ENCODE measurements around the gene TRPM1.

Gene TRPM1

DNA sequence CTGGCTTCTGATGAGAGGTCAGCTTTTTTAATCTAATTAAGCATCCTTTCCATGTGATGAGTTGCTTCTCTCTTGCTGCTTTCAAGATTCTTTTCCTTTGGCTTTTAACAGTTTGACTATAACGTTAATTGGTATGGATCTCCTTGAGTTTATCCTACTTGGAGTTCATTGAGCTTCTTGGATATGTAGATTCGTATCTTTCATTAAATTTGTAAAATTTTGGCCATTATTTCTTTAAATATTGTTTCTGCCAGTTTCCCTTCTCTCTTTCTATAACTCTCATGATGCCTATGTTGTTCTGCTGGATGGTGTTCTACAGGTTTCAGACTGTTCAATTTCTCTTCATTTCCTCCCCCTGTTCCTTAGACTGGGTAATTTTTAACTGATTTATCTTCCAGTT lies 89.1 kb downstream of the TRPM1 start:
- TF ChIP-seq, protein P1, sequence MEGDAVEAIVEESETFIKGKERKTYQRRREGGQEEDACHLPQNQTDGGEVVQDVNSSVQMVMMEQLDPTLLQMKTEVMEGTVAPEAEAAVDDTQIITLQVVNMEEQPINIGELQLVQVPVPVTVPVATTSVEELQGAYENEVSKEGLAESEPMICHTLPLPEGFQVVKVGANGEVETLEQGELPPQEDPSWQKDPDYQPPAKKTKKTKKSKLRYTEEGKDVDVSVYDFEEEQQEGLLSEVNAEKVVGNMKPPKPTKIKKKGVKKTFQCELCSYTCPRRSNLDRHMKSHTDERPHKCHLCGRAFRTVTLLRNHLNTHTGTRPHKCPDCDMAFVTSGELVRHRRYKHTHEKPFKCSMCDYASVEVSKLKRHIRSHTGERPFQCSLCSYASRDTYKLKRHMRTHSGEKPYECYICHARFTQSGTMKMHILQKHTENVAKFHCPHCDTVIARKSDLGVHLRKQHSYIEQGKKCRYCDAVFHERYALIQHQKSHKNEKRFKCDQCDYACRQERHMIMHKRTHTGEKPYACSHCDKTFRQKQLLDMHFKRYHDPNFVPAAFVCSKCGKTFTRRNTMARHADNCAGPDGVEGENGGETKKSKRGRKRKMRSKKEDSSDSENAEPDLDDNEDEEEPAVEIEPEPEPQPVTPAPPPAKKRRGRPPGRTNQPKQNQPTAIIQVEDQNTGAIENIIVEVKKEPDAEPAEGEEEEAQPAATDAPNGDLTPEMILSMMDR (IDR thresholded peaks at IDR 0.05; ENCODE audit: low read depth, low read length, missing control alignments), result no peak
- no peak overlapping the region for H3K4me3 ChIP-seq (ENCODE audit: low read depth, low read length)
- in situ Hi-C loops (cut with HindIII; ENCODE audit: low sequenced_read_pairs), result no loop called here
- DNase-seq (ENCODE audit: low read depth), result no peak

DNA sequence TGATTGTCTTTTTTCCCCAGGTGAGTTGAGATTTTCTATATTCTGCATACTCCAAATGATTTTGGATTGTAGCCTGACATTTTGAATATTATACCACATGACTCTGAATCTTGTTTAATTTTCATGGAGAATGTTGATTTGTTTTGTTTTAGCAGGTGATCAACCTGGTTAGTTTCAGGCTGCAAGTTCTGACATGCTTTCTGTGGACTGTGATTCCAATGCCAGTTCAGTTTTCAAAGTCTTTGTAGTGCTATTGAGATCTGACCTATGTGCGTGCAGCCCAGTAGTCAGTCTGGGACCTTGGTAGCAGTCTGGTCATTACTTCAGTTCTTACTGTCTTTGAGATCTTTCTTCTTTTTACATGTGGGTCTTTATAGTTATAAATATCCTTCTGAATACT lies 91.5 kb downstream of the TRPM1 start:
- no peak for DNase-seq (ENCODE audit: low read depth)
- no peak overlapping the region for H3K4me3 ChIP-seq (ENCODE audit: low read depth, low read length)
- in situ Hi-C loops (cut with HindIII; ENCODE audit: low sequenced_read_pairs), result no loop called here
- TF ChIP-seq, protein P1 (IDR thresholded peaks at IDR 0.05; ENCODE audit: low read depth, low read length, missing control alignments), result no peak

DNA sequence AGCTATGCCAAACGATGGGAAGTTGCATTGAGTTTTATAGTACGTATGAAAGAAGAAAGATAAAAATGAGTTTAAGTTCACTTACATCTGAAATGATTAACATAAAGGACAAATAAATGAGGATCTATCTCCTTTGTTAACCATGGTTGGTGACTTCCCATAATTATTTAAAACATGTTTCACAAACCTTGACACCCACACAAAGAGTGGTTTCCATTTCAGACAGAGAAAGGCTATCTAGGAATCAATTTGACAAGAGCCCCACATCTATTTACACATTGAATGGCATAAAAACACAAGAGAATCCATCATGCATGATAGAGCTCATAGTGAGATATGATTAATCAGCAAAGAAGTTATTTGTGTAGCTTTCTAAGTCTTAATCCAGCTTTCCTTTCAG lies 95.9 kb downstream of the TRPM1 start:
- DNase-seq (ENCODE audit: low read depth), result no peak
- in situ Hi-C loops (cut with HindIII; ENCODE audit: low sequenced_read_pairs), result no loop called here
- TF ChIP-seq, protein P1 (IDR thresholded peaks at IDR 0.05; ENCODE audit: low read depth, low read length, missing control alignments), result no peak
- no peak overlapping the region for H3K4me3 ChIP-seq (ENCODE audit: low read depth, low read length)

DNA sequence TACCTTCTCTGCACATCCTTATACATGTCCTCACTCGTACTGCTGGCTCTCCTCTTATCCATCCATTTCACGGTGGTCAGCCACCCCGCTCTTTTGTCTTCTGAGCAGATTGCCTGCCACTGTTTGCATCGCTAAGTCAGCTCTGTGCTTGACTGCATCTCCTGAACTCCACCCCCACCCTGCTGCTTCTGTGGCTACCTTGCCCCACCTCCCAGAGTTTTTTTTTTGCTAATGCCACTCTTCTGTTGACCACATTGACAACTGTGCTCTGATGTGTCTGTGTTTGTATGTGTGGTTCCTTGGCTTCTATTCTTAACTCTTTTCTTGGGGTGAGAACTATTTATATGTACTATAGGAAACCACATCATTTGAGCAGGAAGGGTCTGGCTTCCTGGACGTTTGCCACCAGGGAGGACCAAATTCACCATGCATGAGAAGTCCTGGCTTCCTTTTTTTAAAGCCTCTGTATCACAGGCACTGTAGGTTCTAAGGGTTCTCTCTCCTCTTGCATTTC lies 97.2 kb downstream of the TRPM1 start:
- peak; percentile 72 for DNase-seq (ENCODE audit: low read depth)
- in situ Hi-C loops (cut with HindIII; ENCODE audit: low sequenced_read_pairs), result no loop called here
- TF ChIP-seq, protein P1 (IDR thresholded peaks at IDR 0.05; ENCODE audit: low read depth, low read length, missing control alignments), result no peak
- no peak overlapping the region for H3K4me3 ChIP-seq (ENCODE audit: low read depth, low read length)

DNA sequence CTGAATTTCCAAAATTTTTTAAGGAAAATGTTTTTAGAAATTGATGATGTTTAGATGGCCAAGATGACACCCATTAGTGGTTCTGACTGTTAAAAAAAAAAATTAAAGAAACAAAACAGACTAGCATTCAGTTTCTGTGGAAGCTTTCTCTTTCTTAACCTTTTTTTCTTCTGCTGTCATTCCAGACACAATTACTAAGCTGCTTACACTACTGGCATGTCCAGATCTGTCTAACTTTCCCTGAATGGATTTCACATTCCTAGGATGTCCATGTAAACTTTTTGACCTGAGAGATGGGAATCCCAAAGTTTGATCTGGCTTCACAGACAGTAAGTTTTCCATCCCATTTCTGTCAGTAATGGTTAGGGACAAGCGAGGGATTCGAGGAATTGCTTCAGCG lies 99.8 kb downstream of the TRPM1 start:
- in situ Hi-C loops (cut with HindIII; ENCODE audit: low sequenced_read_pairs), result no loop called here
- DNase-seq (ENCODE audit: low read depth), result no peak
- no peak overlapping the region for H3K4me3 ChIP-seq (ENCODE audit: low read depth, low read length)
- TF ChIP-seq, protein P1 (IDR thresholded peaks at IDR 0.05; ENCODE audit: low read depth, low read length, missing control alignments), result no peak

DNA sequence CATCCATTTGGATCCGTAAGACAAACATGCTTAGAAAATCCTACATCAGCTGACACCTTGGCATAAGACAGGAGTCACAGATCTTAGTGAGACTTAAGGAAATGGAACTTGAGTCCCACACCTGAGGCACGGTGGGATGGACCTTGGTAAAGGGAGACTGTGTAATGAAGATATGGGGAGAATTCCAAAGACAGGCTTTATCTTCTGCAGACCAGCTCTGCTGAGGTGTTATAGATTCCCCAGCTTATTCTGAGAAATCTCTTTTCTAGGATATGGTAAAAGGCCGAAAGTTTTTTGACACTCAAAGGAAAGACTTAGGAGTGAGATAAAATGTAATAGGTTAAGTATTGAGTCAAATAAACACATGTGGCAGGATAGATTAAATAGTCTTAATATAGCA lies 101.8 kb downstream of the TRPM1 start:
- DNase-seq (ENCODE audit: low read depth), result no peak
- H3K4me3 ChIP-seq (ENCODE audit: low read depth, low read length), result no peak overlapping the region
- in situ Hi-C loops (cut with HindIII; ENCODE audit: low sequenced_read_pairs), result no loop called here
- TF ChIP-seq, protein P1 (IDR thresholded peaks at IDR 0.05; ENCODE audit: low read depth, low read length, missing control alignments), result no peak

DNA sequence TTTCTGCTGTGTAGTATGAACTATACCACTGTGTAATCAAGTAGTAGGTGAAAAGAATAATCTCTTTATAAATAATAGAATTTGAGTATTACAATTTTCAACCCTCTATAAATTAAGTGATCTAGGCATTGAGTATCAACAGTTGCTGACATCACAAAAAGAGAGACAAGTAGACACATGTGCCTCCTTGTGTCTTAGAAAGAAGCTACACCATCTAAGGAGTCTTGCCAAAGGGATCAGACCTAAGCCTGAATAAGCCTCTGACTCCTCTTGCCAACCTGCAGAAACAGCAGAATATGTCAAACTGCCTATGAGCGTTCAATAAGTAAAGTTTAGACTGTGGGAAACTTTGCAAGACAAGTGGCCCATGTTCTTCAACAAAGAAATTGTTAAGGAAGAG lies 104.3 kb downstream of the TRPM1 start:
- TF ChIP-seq, protein P1 (IDR thresholded peaks at IDR 0.05; ENCODE audit: low read depth, low read length, missing control alignments), result no peak
- H3K4me3 ChIP-seq (ENCODE audit: low read depth, low read length), result no peak overlapping the region
- in situ Hi-C loops (cut with HindIII; ENCODE audit: low sequenced_read_pairs), result no loop called here

More for the DNA sequence above, 104.3 kb downstream of the TRPM1 start:
- DNase-seq (ENCODE audit: low read depth), result no peak

All from astrocyte of the cerebellum (primary cell).